Smooth muscle cell of bladder (primary cell): ENCODE measurements around the gene SBDS. TPM values are rescaled to one million over a fixed set of nuclear protein-coding genes. Genes with fewer than 3 reads are reported as not detected.

Experiments used
- total RNA-seq: library from RNA; depleted of rRNA; stranded (reverse); fragments of >200 nt; gene quantifications from 2 replicates; pipeline ENCODE4 v1.2.3, GENCODE V29; 2014

SBDS gene
- total RNA-seq: 69.4 and 91.0 TPM in 2 replicates

GRCh38 chr7:66995050-66995776, at the start of gene SBDS:
SBDS (minus strand) TSS chr7:66995586; CDS start chr7:66995417, 169 bp downstream.

DNA sequence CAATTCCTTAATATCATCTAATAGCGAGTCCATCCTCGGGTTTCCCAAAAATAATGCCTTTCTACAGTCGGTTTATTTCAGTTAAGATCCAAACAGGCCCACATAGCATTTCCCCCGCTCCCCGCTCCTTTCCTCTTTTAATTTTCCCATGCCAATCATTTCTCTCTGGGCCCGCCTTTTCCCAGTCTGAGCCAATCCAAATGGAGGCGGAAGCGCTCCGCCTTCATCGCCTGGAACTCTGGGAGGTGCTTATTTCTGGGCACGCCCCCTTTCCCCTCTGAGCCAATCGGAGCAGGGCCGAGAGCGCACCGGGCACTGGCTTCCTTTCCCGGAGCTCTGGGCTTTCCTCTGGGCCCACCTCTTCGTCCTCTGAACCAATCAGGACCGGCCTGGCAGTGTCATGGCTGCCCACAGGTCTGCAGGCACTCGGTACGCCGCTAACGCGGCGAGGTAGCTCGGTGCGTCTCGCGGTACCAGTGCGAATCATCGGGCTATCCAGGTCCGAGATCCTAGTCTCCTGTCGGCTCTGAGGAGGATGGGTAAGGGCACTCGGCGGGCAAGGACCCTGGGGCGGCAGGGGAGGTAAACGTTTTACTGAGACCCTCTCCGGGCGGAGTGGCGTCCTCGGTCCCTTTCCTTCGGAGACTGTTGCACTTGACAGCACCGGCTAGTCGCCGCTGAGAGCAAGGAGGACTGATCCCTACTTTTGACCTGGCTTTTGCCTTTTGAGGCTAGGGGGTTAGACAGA, 1.2 kb upstream of the SBDS start, which contains the start of gene TYW1:
Gene TYW1 (plus strand): TSS at position 390 of the 748 bp plus-strand sequence. CDS start 146 bp downstream, at position 536.

Other genes starting within 250 kb of the SBDS start
- 76.8 and 104 TPM in 2 replicates for gene TMEM248, start 74.4 kb downstream of the SBDS start, total RNA-seq
- gene TYW1, start 1.2 kb upstream of the SBDS start, total RNA-seq: 17.9 and 19.3 TPM in 2 replicates